Heart left ventricle (tissue), 13 donors: Measurements from ENCODE around the gene TTC7B.

Experiments
- CTCF ChIP-seq, 12 donors: fragments of 200-600 bp; sonication (generic) in 4 of 12; IDR thresholded peaks; one replicate each; pipeline versions ENCODE4 v1.5.0 to v1.8.0; 2018 to 2022; ENCODE audit warnings: antibody characterized with exemption in 12 of 12, mild to moderate bottlenecking in 5 of 12
- POLR2A ChIP-seq, 2 donors: fragments of 450-650 bp; IDR thresholded peaks; one replicate each; pipeline ENCODE4 v1.6.1; 2017; ENCODE audit warnings: antibody characterized with exemption in 2 of 2, mild to moderate bottlenecking in 2 of 2, moderate library complexity in 2 of 2
- donor health status: ischemic (EF 13 %, LVEDD 7.1; RV severe dilation, severe dysfunction).
- donor health status: DM: no; HTN: yes; CAD: no.
- donor health status: DM: no; HTN: no; CAD: no.
- donor health status: ischemic (EF 25% LVEDD 6.9; RV normal size, moderate dysfunction).
- donor health status: ischemic (EF 25% LVEDD 5.7; RV mildly dilated, moderate dysfunction).
- donor health status: ischemic (EF 35%, LVEDD 5.7; RV mildly dilated, moderate dysfunction).
- donor health status: nonischemic (EF 11% LVEDD 7.7; RV severe dilation, severe dysfunction).
- donor health status: DM: yes; HTN: yes; CAD: no.
- donor health status: PGD.
- donor health status: ischemic (EF 29% LVEDD 5.4; RV normal size, mild dysfunction).
- donor health status: nonischemic (EF 23%, LVEDD 6.1; RV moderate dilation, normal function).

- no peak for TF ChIP-seq CTCF (IDR thresholded peaks at IDR 0.05)
- TF ChIP-seq POLR2A (IDR thresholded peaks at IDR 0.05) = no peak
These were observed 328.8 kb downstream of the TTC7B start for GRCh38 chr14:90487462-90487861.
